Activated CD8-positive, alpha-beta memory T cell treated with anti-CD3 and anti-CD28 coated beads, Interleukin-2, amount 50 U/mL, for 1 hour (primary cell): Measurements from ENCODE around the gene TSC2.
"Not testable (repeated sequence)": the region's sequence is repeated elsewhere in the genome, so short reads cannot be mapped to it uniquely, and the experiment has no call there.

Experiments
- DNase-seq: peaks from one replicate; pipeline ENCODE4 v3.0.0-alpha.2; 2020; ENCODE audit errors: extremely low read depth

Gene TSC2

DNA sequence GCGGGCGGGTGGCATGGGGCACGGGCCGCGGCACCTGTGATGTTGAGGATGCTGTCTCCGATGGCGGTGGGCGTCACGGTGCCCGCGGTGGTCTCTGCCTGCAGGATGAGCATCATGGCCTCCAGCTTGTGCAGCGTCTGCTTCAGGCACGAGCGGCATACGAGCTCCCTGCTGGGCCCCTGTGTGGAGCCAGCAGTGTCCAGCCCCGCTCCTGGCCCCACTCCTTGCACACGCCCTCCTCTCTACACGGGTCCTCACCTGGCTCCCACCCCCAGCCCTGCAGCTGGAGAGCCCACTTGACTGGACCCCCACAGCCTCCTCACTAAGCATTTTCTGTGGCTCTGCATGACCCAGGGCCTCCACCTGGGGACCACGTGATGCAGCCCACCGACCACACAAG, 56.7 kb downstream of the TSC2 start:
- not testable (repeated sequence) for DNase-seq

DNA sequence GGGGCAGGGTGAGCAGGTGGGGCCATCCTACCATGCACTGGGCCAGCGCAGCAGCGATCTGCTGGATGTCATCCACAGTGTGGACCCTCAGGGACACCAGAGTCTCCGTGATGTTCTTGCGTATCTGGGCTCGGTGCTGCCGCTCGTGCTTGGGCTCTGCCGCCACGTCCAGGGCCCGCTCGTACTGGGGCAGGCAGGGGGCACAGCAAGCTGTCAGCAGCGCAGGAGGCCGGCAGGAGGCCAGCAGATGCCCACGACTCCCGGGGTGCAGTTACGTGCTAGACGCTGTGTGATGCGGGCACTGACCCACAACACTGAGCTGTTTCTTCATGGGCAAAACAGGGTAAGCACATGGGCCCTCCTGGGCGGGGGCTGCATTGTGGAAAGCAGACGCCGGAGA, 57.5 kb downstream of the TSC2 start:
- DNase-seq, result not testable (repeated sequence)

DNA sequence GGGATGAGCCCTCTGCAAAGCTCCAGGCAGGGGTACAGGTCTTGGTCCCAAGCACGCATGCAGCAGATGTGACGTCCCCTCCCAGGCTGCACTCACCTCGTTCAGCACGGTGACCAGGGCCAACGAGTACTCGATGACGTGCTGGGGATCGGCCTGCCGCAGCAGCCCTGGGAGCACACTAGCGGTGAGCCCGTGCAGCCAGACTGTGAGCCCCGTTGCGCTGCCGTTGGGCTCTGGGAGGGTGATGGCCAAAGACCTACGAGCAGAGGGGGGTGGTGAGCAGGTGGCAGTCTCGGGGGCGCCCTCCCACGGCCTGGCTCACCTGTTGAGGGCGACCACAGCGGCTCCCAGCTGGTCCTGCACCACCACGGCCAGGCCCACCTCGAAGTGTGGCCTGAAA, 58.0 kb downstream of the TSC2 start:
- not testable (repeated sequence) for DNase-seq

DNA sequence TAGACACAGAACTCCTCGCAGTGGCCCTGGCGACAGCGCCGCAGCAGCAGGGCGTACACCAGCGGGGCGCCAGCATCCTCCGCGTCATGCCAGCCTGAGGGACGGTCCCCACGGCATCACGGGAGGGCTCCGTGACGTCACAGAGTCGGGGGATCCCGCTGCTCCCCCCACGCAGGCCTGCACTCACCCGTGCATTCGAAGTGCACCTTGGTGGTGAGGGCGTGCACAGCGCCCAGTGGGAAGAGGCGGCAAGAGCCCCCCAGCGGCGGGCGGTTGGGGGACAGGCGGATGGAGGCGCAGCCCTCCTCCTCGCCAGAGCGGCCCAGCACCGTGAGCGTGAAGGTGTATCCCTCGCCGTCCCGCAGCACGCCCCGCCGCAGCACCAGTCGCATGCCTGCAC, 58.4 kb downstream of the TSC2 start:
- not testable (repeated sequence) for DNase-seq

DNA sequence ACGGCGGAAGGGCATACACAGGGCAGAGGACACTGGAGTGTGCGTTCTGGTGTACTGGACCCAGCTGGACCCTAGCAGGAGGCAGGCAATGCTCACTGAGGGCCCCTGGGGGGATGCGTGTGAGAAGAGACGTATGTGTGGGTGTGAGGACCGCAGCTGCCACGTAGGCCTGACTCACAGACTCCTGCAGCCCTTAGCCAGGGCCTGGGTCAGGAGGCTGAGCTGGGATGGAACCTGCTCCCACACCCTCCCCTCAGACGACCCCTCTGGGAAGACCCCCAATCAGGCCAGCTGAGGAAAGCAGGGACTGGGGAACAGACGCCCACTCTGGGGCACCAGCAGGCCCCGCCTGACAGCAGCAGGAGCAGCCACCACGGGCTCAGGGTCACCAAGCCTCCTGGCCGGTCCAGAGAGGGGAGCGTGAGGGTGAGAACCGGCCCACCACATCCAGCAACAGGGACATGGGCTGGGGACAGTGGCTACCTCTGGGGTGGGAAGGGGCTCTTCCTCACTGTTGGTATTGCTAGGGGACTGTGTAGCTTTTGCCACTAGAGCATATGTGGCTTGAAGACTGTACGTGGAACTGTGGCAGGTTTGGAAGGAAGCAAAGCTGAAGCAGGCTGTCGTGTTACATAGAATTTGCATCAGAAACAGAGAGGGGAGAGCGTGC, 59.5 kb downstream of the TSC2 start:
- not testable (repeated sequence) for DNase-seq

DNA sequence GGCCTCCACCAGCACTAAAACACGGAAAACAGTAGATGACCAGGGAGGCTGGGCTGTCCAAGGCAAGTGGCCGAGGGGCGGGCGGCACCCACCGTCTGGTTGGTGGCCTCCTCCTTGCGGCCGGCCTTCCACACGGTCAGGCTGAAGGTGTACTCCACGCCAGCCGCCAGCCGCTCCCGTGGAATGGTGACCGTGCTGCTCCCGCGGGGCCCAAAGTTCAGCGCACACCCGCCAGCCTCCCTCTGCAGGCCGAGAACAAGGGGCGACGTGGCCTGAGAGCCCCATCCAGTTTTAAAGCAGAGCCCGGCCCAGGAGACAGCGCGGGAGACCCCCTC, 60.0 kb downstream of the TSC2 start:
- not testable (repeated sequence) for DNase-seq

DNA sequence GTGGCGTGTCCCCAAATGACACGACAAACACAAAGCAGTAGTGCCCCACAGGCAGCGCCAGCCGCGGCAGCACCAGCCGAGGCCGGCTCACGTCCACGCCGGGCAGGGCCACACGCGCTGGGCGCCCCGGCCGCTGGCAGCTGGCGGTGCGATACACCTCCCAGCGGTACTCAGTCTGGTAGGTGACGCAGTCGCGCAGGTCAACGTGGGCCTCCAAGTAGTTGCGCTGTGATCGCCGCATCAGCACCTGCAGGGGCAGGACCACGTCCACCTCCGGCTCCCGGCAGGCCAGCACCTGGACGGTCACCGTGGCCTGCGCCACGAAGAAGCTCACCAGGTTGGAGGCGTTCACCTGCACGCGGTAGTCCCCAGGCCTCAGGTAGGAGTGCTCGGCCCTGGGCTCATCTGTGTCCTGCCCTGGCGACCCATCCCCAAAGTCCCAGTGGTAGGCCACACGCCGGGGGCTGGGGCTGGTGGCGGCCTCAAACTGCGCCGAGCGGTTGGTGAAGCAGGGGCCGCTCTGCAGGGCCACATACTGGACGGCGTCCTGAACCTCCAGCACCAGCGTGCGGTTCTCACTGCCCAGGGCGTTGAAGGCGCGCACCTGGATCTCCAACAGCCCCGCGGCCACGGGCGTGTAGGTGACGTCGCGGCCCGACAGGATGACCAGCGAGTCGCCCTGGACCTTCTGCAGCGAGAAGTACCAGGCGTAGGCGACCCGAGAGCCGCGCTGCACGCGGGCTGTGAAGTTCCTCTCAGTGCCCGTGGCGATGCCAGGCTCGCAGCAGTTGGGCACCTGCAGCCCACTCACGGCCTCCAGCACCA, 60.9 kb downstream of the TSC2 start:
- not testable (repeated sequence) for DNase-seq

DNA sequence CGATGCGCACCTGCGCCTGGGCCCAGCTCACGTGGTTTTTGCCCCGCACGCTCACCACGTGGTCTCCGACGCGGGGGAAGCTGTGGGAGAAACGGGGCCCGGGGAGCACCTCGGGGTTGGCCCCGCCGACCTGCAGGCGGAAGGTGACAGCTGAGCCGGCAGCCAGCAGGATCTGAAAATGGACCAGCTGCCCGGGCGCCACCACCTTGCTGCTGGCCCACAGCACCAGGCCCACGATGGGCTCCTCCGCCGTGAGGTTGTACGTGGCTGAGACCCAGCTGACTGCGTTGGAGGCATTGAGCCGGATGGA, 61.4 kb downstream of the TSC2 start:
- not testable (repeated sequence) for DNase-seq

DNA sequence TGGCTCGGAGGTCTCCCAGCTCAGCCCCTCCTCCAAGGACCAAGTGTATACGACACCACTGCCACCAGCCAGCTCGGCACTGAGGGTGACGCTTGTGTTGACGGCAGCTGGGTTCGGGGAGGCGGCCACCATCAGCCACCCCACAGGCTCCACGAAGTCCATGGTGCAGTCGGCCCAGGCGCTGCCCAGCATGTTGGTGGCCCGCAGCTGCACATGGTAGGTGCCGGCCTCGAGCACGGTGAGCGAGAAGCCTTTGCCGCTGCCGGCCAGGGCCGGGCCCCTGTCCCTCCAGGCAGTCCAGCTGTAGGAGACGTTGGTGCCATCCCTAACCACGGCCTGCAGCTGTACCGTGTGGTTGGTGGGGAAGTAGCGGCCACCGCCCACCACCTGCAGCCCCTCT, 62.1 kb downstream of the TSC2 start:
- not testable (repeated sequence) for DNase-seq

DNA sequence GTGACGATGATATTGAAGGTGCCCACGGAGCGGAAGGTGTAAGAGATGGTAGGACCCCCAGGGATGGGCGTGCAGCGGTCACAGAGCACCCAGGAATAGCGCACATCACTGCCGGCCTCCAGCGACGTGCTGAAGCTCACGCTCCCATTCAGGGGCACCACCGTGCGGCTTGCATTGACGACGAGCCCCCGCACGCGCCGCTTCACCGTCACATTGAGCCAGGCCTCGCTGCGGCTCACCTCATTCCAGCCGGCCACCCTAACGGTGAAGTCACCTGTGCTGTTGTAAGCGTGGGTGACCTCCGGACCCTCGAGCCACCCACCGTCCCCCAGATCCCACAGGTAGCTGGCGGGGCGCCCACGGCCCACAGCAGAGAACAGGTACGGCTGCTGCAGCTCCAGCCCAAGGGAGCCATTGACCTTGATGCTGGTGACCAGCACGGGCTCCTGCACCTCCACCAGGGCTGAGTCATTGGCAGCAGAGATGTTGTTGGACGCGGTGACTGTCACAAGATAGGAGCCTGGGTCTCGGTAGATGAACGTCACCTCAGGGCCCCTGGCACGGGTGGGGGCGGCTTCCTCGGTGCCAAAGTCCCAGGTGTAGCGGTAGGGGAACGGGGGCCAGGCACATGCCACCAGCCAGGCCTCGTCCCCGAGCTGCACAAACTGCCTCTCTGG, 62.7 kb downstream of the TSC2 start:
- not testable (repeated sequence) for DNase-seq

DNA sequence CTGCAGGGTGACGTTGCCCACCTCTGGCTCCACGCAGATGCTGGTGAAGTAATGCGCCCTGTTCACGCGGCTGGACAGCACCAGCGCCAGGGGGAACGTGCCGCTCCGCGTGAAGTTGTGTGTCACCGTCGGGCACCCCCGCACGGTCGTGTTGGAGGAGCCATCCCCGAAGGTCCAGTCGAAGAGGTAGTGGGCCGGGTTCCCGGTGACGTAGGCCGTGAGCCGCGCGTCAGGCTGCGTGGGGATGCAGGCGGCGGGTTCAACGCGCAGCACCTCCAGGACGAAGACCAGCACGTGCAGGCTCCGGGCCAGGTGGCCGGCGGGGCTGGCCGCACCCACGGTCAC, 63.2 kb downstream of the TSC2 start:
- DNase-seq, result not testable (repeated sequence)

DNA sequence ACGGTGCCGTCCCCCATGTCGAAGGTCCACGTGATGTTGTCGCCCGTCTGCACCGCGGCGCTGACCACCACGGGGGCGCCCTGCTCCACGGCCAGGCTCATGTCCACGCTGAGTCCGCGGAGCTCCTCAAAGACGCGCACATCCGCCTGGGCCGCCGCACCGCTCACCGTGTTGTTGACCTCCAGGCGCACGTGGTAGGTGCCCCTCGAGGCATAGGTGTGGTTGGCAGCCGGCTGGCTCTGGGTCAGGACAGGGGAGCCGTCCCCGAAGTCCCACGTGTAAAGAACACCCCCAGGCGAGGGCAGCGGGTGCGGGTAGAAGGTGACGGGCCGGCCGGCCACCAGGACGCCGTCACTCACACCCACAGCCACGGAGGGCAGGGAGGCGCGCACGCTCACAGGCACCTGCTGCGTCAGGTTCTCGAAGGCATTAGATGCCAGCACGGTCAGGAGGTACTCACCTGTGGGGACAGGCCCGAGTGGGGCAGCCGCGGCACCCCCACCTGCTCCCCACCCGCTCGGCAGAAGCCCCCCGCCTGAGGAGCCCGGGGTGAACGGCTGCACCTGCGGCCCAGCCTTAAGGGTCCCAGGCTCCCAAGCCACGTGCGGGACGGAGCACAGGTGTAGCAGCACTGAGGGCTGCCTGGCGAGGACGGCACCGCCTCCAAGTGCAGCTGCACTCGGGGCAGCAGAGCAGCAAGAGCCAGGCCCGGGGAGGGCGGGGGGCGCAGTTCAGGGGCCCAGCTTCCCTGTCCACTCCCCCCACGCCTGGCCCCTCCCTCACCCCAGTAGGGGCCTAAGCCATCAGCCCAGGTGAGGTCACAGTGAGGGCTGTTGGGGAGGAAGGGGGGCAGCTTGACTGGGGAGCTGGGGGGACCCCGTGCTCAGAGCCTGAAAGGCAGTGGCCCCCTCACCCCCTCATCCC, 63.9 kb downstream of the TSC2 start:
- not testable (repeated sequence) for DNase-seq

DNA sequence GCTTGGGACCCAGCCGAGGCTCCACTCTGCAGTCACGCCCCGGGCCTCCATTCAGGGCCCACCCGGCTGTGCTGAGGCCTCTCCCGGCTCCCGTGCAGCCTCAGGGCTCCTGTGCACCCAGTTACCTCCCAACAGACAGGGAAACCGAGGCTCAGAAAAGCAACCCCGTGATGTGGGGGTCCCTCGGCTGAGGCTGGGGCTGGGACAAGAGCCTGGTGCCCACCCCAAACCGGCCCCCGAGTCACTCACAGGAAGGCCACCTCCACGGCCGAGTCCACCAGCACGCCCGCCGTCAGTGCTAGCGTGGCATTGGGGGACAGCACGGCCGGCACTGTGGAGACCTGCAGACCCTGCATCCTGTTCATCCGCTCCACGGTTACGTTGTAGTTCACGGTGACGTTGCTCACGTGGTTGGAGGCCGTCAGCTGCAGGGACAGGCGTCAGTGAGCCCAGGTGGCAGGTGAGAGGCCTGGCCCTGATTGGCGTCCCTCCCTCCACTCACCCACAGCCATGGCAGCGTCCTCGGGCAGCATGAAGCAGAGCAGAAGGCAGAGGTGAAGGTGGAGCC, 64.8 kb downstream of the TSC2 start:
- not testable (repeated sequence) for DNase-seq

DNA sequence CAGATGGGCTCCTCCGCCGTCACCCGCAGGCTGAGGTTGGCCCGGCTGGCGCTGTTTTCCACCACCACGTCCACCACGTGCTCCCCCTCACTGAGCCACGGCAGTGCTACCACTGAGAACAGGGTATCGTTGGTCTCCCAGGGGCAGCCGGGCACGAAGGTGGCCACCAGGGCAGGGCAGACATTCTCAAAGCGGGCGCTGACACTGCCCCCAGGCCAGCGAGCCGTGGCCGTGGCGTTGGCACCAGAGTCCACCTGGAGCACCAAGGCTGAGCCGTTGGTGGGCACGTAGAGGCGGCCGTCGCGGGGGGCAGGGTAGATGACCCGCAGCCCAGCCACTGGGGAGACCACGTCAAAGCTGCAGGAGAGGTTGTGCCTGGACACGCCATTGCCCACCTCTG, 66.4 kb downstream of the TSC2 start:
- DNase-seq, result not testable (repeated sequence)

DNA sequence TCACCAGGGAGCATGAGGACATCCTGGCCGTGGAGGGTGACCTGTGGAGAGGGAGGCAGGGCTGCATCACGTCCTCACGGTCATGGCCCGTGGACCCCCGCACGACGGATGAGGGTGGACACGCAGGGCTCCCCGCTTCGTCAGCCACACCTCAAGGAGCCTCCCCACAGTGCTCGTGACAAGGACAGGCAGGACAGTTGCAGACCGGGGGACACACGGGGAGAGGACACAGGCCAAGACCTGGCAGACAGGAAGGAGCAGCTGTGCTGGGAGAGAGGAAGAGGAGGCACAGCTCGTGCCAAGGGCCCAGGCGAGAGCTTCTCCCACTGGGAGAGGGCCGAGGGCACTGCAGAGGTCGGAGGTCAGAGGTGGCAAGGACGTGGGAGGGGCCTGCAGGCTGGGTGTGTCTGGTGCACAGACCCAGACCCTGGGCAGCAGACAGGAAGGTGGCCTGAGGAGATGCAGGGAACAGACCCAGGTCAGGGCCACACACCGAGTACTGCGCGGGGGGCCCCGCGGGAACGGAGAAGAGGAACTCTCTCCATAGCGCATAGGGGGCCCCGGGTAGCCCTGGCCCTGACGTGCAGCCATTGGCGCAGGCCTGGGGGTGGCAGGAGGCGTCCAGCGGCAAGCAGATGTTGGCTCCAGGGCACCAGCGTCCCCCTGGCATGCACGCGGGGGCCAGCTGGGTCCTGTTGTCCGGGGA, 67.3 kb downstream of the TSC2 start:
- not testable (repeated sequence) for DNase-seq

DNA sequence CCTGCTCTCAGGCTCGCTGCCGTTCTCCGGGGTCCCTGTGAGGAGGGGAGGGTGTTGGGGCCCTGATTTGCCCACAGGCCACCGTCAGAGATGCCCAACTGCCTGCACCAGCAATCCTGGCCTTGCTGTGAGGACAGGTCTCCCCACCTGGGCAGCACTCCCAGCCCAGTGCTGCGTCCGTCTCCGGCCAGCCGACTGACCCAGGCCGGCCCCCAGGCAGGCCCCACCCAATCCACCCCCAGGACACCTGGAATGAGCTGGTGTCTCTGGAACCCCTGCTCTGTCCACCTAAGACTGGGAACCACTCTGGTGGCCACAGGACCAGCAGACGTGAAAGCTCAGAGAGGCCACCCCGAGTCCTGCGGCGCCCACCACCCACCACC, 67.8 kb downstream of the TSC2 start:
- no peak for DNase-seq

DNA sequence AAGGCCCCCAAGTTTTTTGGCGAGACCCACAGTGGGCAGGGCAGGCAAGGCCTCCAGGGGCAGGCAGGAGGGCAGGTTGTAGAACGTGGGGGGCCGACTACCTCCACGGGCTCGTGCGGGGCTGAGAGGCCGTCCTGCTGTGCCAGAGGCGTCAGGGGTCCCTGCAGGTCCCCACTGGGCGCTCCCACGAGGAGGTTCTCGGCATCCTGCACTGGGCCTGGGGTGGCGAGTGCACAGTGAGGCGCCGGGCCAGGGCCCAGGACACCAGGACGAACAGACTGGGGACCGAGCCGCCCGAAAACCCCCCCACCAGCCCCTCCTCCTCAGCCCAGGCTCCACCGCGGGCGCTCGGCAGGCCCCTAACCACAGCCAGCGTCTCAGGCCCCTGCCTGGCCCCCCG, 68.6 kb downstream of the TSC2 start:
- not testable (repeated sequence) for DNase-seq

DNA sequence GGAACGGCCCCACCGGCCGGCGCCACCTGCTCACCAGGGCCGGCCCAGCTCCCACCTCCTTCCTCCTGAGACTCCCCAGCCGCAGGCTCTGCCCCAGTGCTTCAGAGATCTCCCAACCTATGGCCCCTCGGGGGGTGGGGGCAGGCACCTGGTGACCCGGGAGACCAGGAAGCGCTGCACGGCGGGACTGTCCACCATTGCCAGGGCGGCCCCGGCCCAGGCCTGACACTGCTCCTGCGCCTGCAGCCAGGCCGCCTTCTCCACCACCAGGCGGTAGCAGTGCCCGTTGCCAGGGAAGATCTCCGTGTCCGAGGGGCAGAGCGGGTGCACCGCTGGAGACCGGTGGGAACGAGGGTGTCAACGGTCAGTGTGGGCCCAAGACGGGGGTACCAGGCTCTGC, 69.6 kb downstream of the TSC2 start:
- not testable (repeated sequence) for DNase-seq

DNA sequence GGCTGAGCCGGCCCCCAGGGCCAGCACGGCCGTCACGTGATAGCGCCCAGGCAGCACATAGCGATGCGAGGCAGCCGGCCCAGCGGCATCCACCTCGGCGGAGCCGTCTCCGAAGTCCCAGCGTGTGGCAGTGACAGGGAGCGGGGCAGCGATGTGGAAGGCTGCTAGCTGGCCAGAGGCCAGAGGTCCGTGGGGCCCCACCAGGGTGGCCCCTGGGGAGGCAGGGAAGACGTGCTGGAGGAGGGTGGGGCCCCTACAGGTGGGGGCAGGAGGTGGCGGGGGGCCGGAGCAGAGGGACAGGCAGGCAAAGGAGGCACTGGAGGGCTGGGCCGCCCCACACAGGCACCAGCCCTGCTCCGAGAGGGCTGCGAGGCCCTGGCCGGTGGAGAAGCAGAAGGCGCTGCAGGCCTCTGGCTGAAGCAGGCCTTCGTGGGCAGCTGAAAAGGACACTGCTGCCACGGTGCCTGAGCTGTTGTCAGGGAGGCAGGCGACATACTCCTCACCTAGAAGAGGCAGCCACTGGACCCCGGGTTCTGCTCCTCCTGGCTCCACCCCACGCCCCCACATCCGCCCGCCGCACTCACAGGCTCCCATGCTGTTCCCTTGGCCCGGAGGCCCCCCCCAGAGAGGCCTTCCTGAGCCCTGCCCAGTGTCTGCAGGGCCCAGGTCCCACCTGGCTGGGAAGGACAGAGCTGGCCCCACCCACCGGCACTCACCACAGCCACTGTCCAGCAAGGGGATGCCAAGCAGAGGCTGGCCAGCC, 70.4 kb downstream of the TSC2 start:
- not testable (repeated sequence) for DNase-seq

DNA sequence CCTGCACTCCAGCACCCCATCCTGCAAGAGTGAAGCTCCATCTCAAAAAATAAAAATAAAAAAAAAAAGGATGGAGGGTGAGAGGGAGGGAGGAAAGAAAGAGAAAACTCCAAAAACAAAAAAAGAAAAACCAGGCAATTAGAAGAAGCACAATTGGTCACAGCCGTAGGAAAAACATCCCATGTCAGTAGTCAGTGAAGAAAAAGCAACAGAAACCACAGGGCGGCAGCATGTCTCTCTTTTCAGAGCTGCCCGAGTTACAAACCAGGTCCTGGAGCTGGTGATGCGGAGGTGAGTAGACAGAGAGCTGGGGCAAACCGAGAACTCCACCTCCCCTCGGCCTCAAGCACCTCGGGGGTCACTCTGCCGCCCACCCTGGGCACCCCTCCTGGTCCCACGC, 73.5 kb downstream of the TSC2 start:
- DNase-seq, result not testable (repeated sequence)
